H9 (cell line): ENCODE measurements around the gene PTTG1IP. TPM values are rescaled to one million over a fixed set of nuclear protein-coding genes. Genes with fewer than 3 reads are reported as not detected.

ENCODE experiments used
- DNase-seq: peaks from one replicate; pipeline ENCODE4 v3.0.0-alpha.2; 2017
- H2AFZ ChIP-seq: one replicate; pipeline ENCODE4 v1.6.1; 2013; ENCODE audit warnings: mild to moderate bottlenecking, low read length, control low read depth, moderate library complexity
- H2AK5ac ChIP-seq: 2 replicates; pipeline ENCODE4 v1.6.1; 2013; ENCODE audit warnings: low read length, control low read depth, mixed read lengths; ENCODE audit not compliant: insufficient read length
- H2BK120ac ChIP-seq: one replicate; pipeline ENCODE4 v1.6.1; 2013; ENCODE audit warnings: low read depth, mild to moderate bottlenecking, low read length, control low read depth, inconsistent platforms; ENCODE audit not compliant: poor library complexity, severe bottlenecking
- H2BK12ac ChIP-seq: 2 replicates; pipeline ENCODE4 v1.6.1; 2013; ENCODE audit warnings: low read length, control low read depth, mixed read lengths, low read depth; ENCODE audit not compliant: insufficient read length
- H2BK15ac ChIP-seq: 2 replicates; pipeline ENCODE4 v1.6.1; 2013; ENCODE audit warnings: low read depth, low read length, control low read depth
- H2BK20ac ChIP-seq: one replicate; pipeline ENCODE4 v1.6.1; 2013; ENCODE audit warnings: low read depth, mild to moderate bottlenecking, low read length, control low read depth, inconsistent platforms; ENCODE audit not compliant: poor library complexity, severe bottlenecking
- H2BK5ac ChIP-seq: 2 replicates; pipeline ENCODE4 v1.6.1; 2013; ENCODE audit warnings: low read length, control low read depth, mixed read lengths; ENCODE audit not compliant: insufficient read length
- H3K14ac ChIP-seq: 2 replicates; pipeline ENCODE4 v1.6.1; 2013; ENCODE audit warnings: low read length, control low read depth; ENCODE audit not compliant: insufficient read depth
- H3K18ac ChIP-seq: 2 replicates; pipeline ENCODE4 v1.6.1; 2013; ENCODE audit warnings: low read depth, mild to moderate bottlenecking, mixed read lengths, low read length, control low read depth; ENCODE audit not compliant: insufficient read length
- H3K23ac ChIP-seq: 2 replicates; pipeline ENCODE4 v1.6.1; 2013; ENCODE audit warnings: low read length, control low read depth, mixed read lengths, low read depth; ENCODE audit not compliant: insufficient read length
- H3K23me2 ChIP-seq: 2 replicates; pipeline ENCODE4 v1.6.1; 2013; ENCODE audit warnings: low read depth, mild to moderate bottlenecking, mixed read lengths, low read length, control low read depth; ENCODE audit not compliant: insufficient read length, poor library complexity, severe bottlenecking
- H3K27ac ChIP-seq: 2 replicates; pipeline ENCODE4 v1.5.1; 2013; ENCODE audit warnings: low read length, control low read depth, mixed read lengths, low read depth; ENCODE audit not compliant: insufficient read length
- H3K27me3 ChIP-seq: 2 replicates; pipeline ENCODE4 v1.6.1; 2013; ENCODE audit warnings: low read length, control low read depth, inconsistent platforms; ENCODE audit not compliant: insufficient read depth
- H3K4ac ChIP-seq: 2 replicates; pipeline ENCODE4 v1.6.1; 2013; ENCODE audit warnings: low read depth, mild to moderate bottlenecking, control low read depth, inconsistent platforms, low read length, moderate library complexity
- H3K4me1 ChIP-seq: 2 replicates; pipeline ENCODE4 v1.6.1; 2013; ENCODE audit warnings: low read length, control low read depth, inconsistent platforms; ENCODE audit not compliant: insufficient read depth
- H3K4me2 ChIP-seq: 2 replicates; pipeline ENCODE4 v1.6.1; 2013; ENCODE audit warnings: low read length, control low read depth, mixed read lengths; ENCODE audit not compliant: insufficient read length, insufficient read depth
- H3K56ac ChIP-seq: 2 replicates; pipeline ENCODE4 v1.6.1; 2013; ENCODE audit warnings: low read depth, mild to moderate bottlenecking, mixed read lengths, low read length, control low read depth; ENCODE audit not compliant: insufficient read length
- H3K79me1 ChIP-seq: 2 replicates; pipeline ENCODE4 v1.6.1; 2013; ENCODE audit warnings: low read depth, mild to moderate bottlenecking, moderate library complexity, low read length, control low read depth, inconsistent platforms; ENCODE audit not compliant: insufficient read depth, poor library complexity, severe bottlenecking
- H3K79me2 ChIP-seq: 2 replicates; pipeline ENCODE4 v1.6.1; 2013; ENCODE audit warnings: low read length, control low read depth, inconsistent platforms; ENCODE audit not compliant: insufficient read depth
- H3K9ac ChIP-seq: 2 replicates; pipeline ENCODE4 v1.6.1; 2013; ENCODE audit warnings: low read length, control low read depth, mixed read lengths; ENCODE audit not compliant: insufficient read length; ENCODE audit errors: extremely low read depth
- H3K9me3 ChIP-seq: one replicate; pipeline ENCODE4 v1.6.1; 2013; ENCODE audit warnings: low read depth, low read length, inconsistent platforms; ENCODE audit not compliant: control insufficient read depth
- H3T11ph ChIP-seq: one replicate; pipeline ENCODE4 v1.6.1; 2013; ENCODE audit warnings: mild to moderate bottlenecking, low read length, control low read depth, inconsistent platforms
- H4K20me1 ChIP-seq: one replicate; pipeline ENCODE4 v1.6.1; 2013; ENCODE audit not compliant: control insufficient read depth, insufficient read length, insufficient read depth
- H4K5ac ChIP-seq: 2 replicates; pipeline ENCODE4 v1.6.1; 2013; ENCODE audit warnings: low read depth, mild to moderate bottlenecking, mixed read lengths, low read length, control low read depth; ENCODE audit not compliant: insufficient read length
- H4K8ac ChIP-seq: replicated peaks from 2 replicates; pipeline ENCODE4 v1.6.1; 2013; ENCODE audit warnings: low read length, control low read depth, mixed read lengths, low read depth; ENCODE audit not compliant: insufficient read length
- H4K91ac ChIP-seq: 2 replicates; pipeline ENCODE4 v1.6.1; 2013; ENCODE audit warnings: low read depth, mild to moderate bottlenecking, moderate library complexity, mixed read lengths, low read length, control low read depth; ENCODE audit not compliant: insufficient read length
- H3K27ac Mint-ChIP-seq, 3 experiments: 2 replicates in 2 of 3; 3 replicates in 1 of 3; pipeline ENCODE4 v1.8.0; 2020 to 2021; ENCODE audit warnings: mixed read lengths in 3 of 3, mild to moderate bottlenecking in 1 of 3, moderate library complexity in 1 of 3
- H3K27me3 Mint-ChIP-seq: 2 replicates; pipeline ENCODE4 v1.8.0; 2021; ENCODE audit warnings: low read depth, mild to moderate bottlenecking, moderate library complexity, mixed read lengths
- H3K36me3 Mint-ChIP-seq, 3 experiments: 2 replicates in 2 of 3; 3 replicates in 1 of 3; pipeline ENCODE4 v1.8.0; 2020 to 2021; ENCODE audit warnings: low read depth in 3 of 3, mixed read lengths in 3 of 3; ENCODE audit not compliant: insufficient read depth in 1 of 3
- H3K4me1 Mint-ChIP-seq, 2 experiments: 2 replicates each; pipeline ENCODE4 v1.8.0; 2020; ENCODE audit warnings: mixed read lengths in 2 of 2
- H3K4me3 Mint-ChIP-seq, 2 experiments: 2 replicates in 1 of 2; 3 replicates in 1 of 2; pipeline ENCODE4 v1.8.0; 2020 to 2021; ENCODE audit warnings: mild to moderate bottlenecking in 2 of 2, mixed read lengths in 2 of 2, moderate library complexity in 1 of 2
- H3K9me3 Mint-ChIP-seq, 2 experiments: 2 replicates in 1 of 2; 3 replicates in 1 of 2; pipeline ENCODE4 v1.8.0; 2020; ENCODE audit warnings: mild to moderate bottlenecking in 2 of 2, mixed read lengths in 2 of 2, moderate library complexity in 1 of 2
- CTCF ChIP-seq: fragments of 200-600 bp; sonication (generic); conservative IDR thresholded peaks from 3 replicates; pipeline ENCODE4 v1.8.0; 2021; ENCODE audit warnings: antibody characterized with exemption, mild to moderate bottlenecking
- WGBS: extraction: QIAGEN DNeasy Blood & Tissue Kit; methylation state at CpG from one replicate; pipeline ENCODE4 v1.1.7; 2013; ENCODE audit warnings: missing lambda C conversion rate, low lambda C conversion rate, mixed read lengths; ENCODE audit not compliant: insufficient read length; ENCODE audit errors: extremely low coverage; 5-methylcytosine and 5-hydroxymethylcytosine counted together
- total RNA-seq: library from RNA; stranded (reverse); gene quantifications from 2 replicates; pipeline ENCODE4 v1.2.1, GENCODE V29; 2021

PTTG1IP gene
- total RNA-seq, 1 experiment from 2014 or later: 107 TPM

GRCh38 chr21:44875316-44875700, 1.8 kb upstream of the PTTG1IP start:
- H2AFZ ChIP-seq: no peak overlapping the region

More at GRCh38 chr21:44875316-44875700, 1.8 kb upstream of the PTTG1IP start:
- no peak overlapping the region for H3T11ph ChIP-seq
- no peak overlapping the region for H3K23ac ChIP-seq
- no peak overlapping the region for H4K5ac ChIP-seq
- H3K14ac ChIP-seq: no peak overlapping the region
- H4K8ac ChIP-seq: no peak overlapping the region
- H2BK5ac ChIP-seq: no peak overlapping the region
- no peak for DNase-seq
- no peak overlapping the region for H3K56ac ChIP-seq
- Mint-ChIP-seq H3K27ac (no peak overlapping the region), H3K27me3 (peaks cover 36% of the 10 kb centered on the region), H3K36me3 (peaks cover 0 to 7% (median 2%) of the 10 kb centered on the region in 3 experiments; a peak in 4 of 7 replicates), H3K9me3 (no peaks in the 10 kb centered on the region), H3K4me1 (peaks cover 20 to 21% of the 10 kb centered on the region in 2 experiments), H3K4me3 (peak overlapping the region; percentile 79 to 89; a peak in 4 of 5 replicates)
- peaks cover 23% of the 10 kb centered on the region for H3K79me2 ChIP-seq
- H3K4me2 ChIP-seq: peak overlapping the region; percentile 75
- no peak overlapping the region for H3K18ac ChIP-seq
- WGBS: no CpG with 5 or more reads among the region's 6 CpGs
- no peak for TF ChIP-seq CTCF
- H4K91ac ChIP-seq: no peak overlapping the region
- no peak overlapping the region for H3K9ac ChIP-seq
- H2BK20ac ChIP-seq: no peak overlapping the region
- H3K23me2 ChIP-seq: peaks cover 24% of the 10 kb centered on the region
- peaks cover 6% of the 10 kb centered on the region for H3K4me1 ChIP-seq
- H2BK120ac ChIP-seq: no peak overlapping the region
- H3K4ac ChIP-seq: no peak overlapping the region
- H3K9me3 ChIP-seq: no peaks in the 10 kb centered on the region
- peaks cover 16% of the 10 kb centered on the region for H3K79me1 ChIP-seq
- no peaks in the 10 kb centered on the region; the same call in 1 of the 2 replicates for H3K27me3 ChIP-seq
- H4K20me1 ChIP-seq: no peaks in the 10 kb centered on the region
- no peak overlapping the region for H2BK15ac ChIP-seq
- no peak overlapping the region for H2BK12ac ChIP-seq
- no peak overlapping the region for H2AK5ac ChIP-seq
- no peak overlapping the region for H3K27ac ChIP-seq
